Activated B cell treated with CpG ODN at 0.5 μM for 24 hours (primary cell): ENCODE results near the gene STK24. TPM values are rescaled to one million over a fixed set of nuclear protein-coding genes. Genes with fewer than 3 reads are reported as not detected.

Source experiments
- ATAC-seq: fragments of 200-7000 bp; cut with Tn5 transposase; one replicate; pipeline ENCODE4 v1.10.0; 2021; ENCODE audit warnings: low read depth, mild to moderate bottlenecking, moderate library complexity
- CTCF ChIA-PET: fragments of 350-600 bp; sonication (Branson Sonifier 250); formaldehyde crosslinking; loops from one replicate; lab custom pipeline; 2021; ENCODE audit warnings: antibody characterized with exemption; lab: Charles Lee
- POLR2A ChIA-PET: fragments of 350-600 bp; sonication (Branson Sonifier 250); formaldehyde crosslinking; loops from one replicate; lab custom pipeline; 2021; ENCODE audit warnings: antibody characterized with exemption; lab: Charles Lee
- DNase-seq: peaks from one replicate; pipeline ENCODE4 v3.0.0; 2022
- H3K27ac Mint-ChIP-seq: one replicate; pipeline ENCODE4 v1.8.0; 2020; ENCODE audit warnings: mixed read lengths
- H3K27me3 Mint-ChIP-seq: one replicate; pipeline ENCODE4 v1.8.0; 2021; ENCODE audit warnings: mixed read lengths
- H3K36me3 Mint-ChIP-seq: one replicate; pipeline ENCODE4 v1.8.0; 2021; ENCODE audit warnings: low read depth, mixed read lengths
- H3K4me1 Mint-ChIP-seq: one replicate; pipeline ENCODE4 v1.8.0; 2021; ENCODE audit warnings: mixed read lengths
- H3K4me3 Mint-ChIP-seq: one replicate; pipeline ENCODE4 v1.8.0; 2020; ENCODE audit warnings: mild to moderate bottlenecking, mixed read lengths
- H3K9me3 Mint-ChIP-seq: one replicate; pipeline ENCODE4 v1.8.0; 2020; ENCODE audit warnings: mixed read lengths
- intact Hi-C: fragments of 100-400 bp; cut with micrococcal nuclease; formaldehyde crosslinking; loops from one replicate; pipeline ENCODE4 v1.15.1; 2024
- total RNA-seq: library from RNA; stranded (reverse); gene quantifications from 2 replicates; pipeline ENCODE4 v1.2.3, GENCODE V29; 2022
- TF ChIP-seq, protein P1 (sequence below): fragments of 200-600 bp; IDR thresholded peaks from one replicate; pipeline ENCODE4 v1.8.0; 2022; ENCODE audit warnings: antibody characterized with exemption, mild to moderate bottlenecking

STK24 gene
- total RNA-seq, 1 donor from 2014 or later, result 84.8 TPM

DNA sequence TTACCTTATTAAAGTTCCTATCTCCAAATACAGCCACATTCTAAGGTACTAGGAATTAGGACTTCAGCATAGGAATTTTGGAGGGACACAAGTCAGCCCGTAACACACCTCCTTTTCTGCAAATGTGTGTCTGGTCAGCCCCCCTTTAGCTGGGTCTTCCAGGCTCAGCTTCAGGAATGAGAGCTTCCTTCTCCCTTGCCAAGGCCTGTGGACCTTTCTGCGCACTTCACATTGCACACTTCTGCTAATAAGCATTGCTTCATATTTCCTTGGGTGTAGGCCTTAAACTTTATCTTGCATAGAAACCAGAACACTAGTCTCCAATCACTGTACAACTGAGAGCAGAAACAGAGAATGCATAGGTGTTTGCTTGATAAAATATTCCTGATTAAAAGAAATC, 4.5 kb upstream of the STK24 start:
- TF ChIP-seq, protein P1, sequence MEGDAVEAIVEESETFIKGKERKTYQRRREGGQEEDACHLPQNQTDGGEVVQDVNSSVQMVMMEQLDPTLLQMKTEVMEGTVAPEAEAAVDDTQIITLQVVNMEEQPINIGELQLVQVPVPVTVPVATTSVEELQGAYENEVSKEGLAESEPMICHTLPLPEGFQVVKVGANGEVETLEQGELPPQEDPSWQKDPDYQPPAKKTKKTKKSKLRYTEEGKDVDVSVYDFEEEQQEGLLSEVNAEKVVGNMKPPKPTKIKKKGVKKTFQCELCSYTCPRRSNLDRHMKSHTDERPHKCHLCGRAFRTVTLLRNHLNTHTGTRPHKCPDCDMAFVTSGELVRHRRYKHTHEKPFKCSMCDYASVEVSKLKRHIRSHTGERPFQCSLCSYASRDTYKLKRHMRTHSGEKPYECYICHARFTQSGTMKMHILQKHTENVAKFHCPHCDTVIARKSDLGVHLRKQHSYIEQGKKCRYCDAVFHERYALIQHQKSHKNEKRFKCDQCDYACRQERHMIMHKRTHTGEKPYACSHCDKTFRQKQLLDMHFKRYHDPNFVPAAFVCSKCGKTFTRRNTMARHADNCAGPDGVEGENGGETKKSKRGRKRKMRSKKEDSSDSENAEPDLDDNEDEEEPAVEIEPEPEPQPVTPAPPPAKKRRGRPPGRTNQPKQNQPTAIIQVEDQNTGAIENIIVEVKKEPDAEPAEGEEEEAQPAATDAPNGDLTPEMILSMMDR, result no peak
- DNase-seq, result no peak
- H3K36me3 Mint-ChIP-seq, result no peaks in the 10 kb centered on the region
- H3K4me1 Mint-ChIP-seq, result peaks cover 9% of the 10 kb centered on the region
- H3K4me3 Mint-ChIP-seq, result no peak overlapping the region
- H3K27ac Mint-ChIP-seq, result no peak overlapping the region
- H3K9me3 Mint-ChIP-seq, result no peaks in the 10 kb centered on the region
- ChIA-PET CTCF (interaction anchor here (1.6 kb wide), 1 partner anchor 72 kb away, joined by 5 read pairs; no protein-coding TSS in a partner anchor), POLR2A (no interaction called here)
- intact Hi-C loops, result no loop called here
- no peak for ATAC-seq
- no peaks in the 10 kb centered on the region for H3K27me3 Mint-ChIP-seq

DNA sequence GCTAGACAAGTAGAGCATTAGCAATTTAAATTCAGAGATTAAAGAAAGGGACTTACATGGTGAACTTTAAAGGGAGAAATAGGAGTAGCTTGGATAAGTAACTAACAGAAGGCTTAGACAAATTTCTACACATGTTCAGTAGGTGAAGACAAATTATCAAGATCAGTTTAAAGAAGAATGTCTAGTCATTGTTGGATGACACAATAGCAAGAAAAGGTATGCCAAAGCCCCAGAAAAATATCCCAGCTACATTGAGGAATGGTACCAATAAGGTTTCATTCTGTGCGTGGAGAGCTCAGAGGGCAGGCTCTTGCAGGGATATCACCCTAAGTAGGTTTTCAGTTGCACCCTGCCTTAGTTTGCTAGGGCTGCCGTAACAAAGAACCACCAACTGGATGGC, 3.5 kb upstream of the STK24 start:
- POLR2A ChIA-PET, result interaction anchor here (0.7 kb wide), 1 partner anchor 1581 kb away, joined by 3 read pairs; no protein-coding TSS in a partner anchor
- TF ChIP-seq, protein P1, result no peak
- intact Hi-C loops, result no loop called here
- Mint-ChIP-seq H3K27ac (no peak overlapping the region), H3K4me1 (peaks cover 13% of the 10 kb centered on the region), H3K9me3 (no peaks in the 10 kb centered on the region), H3K4me3 (no peak overlapping the region), H3K27me3 (no peaks in the 10 kb centered on the region), H3K36me3 (peaks cover 4% of the 10 kb centered on the region)
- CTCF ChIA-PET, result no interaction called here
- ATAC-seq (no peak), DNase-seq (no peak)

DNA sequence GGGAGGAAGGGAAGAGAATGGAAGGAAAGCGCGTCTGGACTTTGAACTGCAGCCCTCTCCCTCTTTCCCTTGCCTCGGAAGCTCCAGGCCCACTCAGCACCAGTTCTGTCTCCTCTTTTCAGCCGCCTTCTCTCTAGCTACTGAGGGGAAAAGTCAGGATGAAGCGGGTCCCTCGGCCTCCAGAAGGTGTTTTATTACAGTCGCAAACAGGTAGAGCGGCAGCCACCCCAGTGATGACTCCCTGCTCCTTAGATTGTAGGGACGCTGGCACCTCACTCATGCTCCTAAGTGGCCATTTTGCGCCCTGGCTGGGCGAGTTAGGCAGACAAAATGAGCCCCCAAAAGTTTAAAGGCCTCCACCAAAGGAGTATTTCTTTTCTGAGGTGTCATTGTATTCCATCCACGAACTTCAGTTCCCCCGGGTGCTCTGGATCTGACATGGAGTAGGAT, 954 bp upstream of the STK24 start:
- TF ChIP-seq, protein P1, result no peak
- Mint-ChIP-seq H3K4me3 (peak overlapping the region; percentile 86), H3K27ac (peak overlapping the region; percentile 91), H3K9me3 (no peaks in the 10 kb centered on the region), H3K27me3 (no peaks in the 10 kb centered on the region), H3K4me1 (peaks cover 39% of the 10 kb centered on the region), H3K36me3 (peaks cover 6% of the 10 kb centered on the region)
- intact Hi-C loops, result loop anchor here (1.0 to 10.0 kb wide), 7 partner anchors 102 to 1027 kb away; partner anchors contain the start of genes CLYBL and UBAC2
- POLR2A ChIA-PET, result interaction anchor here (0.6 to 3.0 kb wide), 13 partner anchors 13 to 1145 kb away, joined by 3 to 22 read pairs (median 4); no protein-coding TSS in a partner anchor
- no peak for ATAC-seq
- no peak for DNase-seq
- CTCF ChIA-PET, result interaction anchor here (0.7 to 1.7 kb wide), 3 partner anchors 109 to 132 kb away, joined by 3 to 10 read pairs (median 4); no protein-coding TSS in a partner anchor

DNA sequence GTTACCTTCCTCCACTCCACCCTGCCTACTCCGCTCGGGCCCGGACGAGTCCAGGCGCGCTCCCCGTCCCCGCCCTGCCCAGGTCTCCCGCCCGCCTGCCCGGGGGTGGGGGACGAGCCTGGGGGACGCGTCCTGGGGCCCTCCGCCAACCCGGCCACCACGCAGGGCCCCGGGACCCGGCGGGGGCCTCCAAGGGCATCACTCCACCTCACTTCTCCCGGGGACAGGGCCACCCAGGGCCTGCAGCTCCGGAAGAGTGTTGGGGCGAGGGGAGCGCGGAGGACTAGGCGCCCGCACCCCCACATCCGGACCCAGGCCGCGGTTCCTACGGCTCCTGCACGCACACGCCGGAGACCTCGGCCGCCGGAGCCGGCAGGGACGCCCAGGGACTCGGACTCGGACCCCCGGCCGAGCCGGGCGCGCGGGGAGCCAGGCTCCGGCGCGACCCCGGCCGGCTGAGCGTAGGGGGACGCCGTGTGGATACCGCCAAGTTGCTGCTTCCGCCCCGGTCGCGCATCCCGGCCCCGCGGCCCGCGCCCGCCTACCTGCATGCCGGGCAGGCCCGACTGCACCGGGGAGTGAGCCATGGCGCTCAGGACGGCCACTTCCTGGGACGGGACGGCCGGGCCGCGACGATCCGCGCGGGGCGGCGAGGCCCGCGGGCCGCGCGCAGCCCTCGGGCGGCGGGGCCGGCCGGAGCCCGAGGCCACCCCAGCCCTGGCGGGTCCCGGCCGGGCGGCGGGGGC, 534 bp downstream of the STK24 start:
- intact Hi-C loops, result loop anchor here (1.0 to 10.0 kb wide), 6 partner anchors 8 to 1028 kb away; partner anchors contain the start of genes CLYBL and UBAC2
- Mint-ChIP-seq H3K4me1 (peaks cover 53% of the 10 kb centered on the region), H3K36me3 (peaks cover 6% of the 10 kb centered on the region), H3K27ac (peak overlapping the region; percentile 81), H3K27me3 (no peaks in the 10 kb centered on the region), H3K4me3 (peak overlapping the region; percentile 88), H3K9me3 (no peaks in the 10 kb centered on the region)
- CTCF ChIA-PET, result interaction anchor here (1.4 to 1.7 kb wide), 2 partner anchors 108 to 131 kb away, joined by 4 to 10 read pairs; no protein-coding TSS in a partner anchor
- peak; percentile 57 for DNase-seq
- POLR2A ChIA-PET, result interaction anchor here (0.7 to 3.0 kb wide), 12 partner anchors 11 to 1143 kb away, joined by 3 to 22 read pairs (median 4); no protein-coding TSS in a partner anchor
- TF ChIP-seq, protein P1, result no peak
- peak; percentile 36 for ATAC-seq

DNA sequence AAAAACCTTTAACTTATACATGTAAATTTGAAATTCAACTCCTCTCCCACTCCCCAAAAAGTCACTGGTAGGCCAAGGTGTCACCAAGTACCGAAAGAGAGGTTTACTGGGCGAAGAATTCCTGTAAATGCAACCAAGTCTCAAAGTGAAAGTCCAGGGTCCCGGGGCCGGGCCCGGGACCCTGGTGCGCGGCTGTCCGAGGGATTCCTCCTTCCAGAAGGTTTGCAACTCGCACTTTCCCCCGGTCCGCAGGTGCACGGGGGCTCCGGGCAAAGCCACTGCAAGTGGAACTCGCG, 1.1 kb downstream of the STK24 start:
- Mint-ChIP-seq H3K4me1 (peaks cover 59% of the 10 kb centered on the region), H3K9me3 (no peaks in the 10 kb centered on the region), H3K27ac (peak overlapping the region; percentile 81), H3K27me3 (no peaks in the 10 kb centered on the region), H3K36me3 (peaks cover 6% of the 10 kb centered on the region), H3K4me3 (peak overlapping the region; percentile 88)
- CTCF ChIA-PET, result no interaction called here
- POLR2A ChIA-PET, result interaction anchor here (0.5 to 3.0 kb wide), 7 partner anchors 10 to 1339 kb away, joined by 3 to 22 read pairs (median 4); no protein-coding TSS in a partner anchor
- intact Hi-C loops, result loop anchor here (1.0 to 10.0 kb wide), 6 partner anchors 8 to 1029 kb away; partner anchors contain the start of genes CLYBL and UBAC2
- DNase-seq (no peak), ATAC-seq (no peak)
- TF ChIP-seq, protein P1, result no peak
